Measurements from ENCODE around the gene CCL3. TPM values are rescaled to one million over a fixed set of nuclear protein-coding genes. Genes with fewer than 3 reads are reported as not detected.
"Not testable (repeated sequence)": the region's sequence is repeated elsewhere in the genome, so short reads cannot be mapped to it uniquely, and the experiment has no call there.

The CCL3 gene
- total RNA-seq, 2 experiments from 2014 or later, result 230 to 253 TPM

DNA sequence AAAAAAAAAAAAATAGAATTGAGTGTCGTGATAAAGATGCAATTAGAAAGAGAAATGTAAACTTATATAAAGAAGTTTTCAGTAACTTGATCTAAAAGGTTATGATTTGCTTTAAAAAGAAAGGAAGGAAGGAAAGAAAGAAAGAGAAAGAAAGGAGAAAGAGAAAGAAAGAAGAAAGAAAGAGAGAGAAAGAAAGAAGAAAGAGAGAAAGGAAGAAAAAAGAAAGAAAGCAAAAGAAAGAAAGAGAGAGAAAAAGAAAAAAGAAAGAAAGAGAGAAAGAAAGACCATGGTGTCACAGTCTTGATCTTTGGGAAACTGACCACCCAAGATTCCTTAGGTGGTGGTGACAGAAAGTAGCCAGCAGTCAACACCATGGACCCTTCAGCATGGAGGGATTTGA is 4.3 kb upstream of the CCL3 start:
- H3K4me3 Mint-ChIP-seq, result no peak overlapping the region
- H3K36me3 Mint-ChIP-seq (ENCODE audit: low read depth), result peaks cover 2% of the 10 kb centered on the region
- TF ChIP-seq, protein P1, sequence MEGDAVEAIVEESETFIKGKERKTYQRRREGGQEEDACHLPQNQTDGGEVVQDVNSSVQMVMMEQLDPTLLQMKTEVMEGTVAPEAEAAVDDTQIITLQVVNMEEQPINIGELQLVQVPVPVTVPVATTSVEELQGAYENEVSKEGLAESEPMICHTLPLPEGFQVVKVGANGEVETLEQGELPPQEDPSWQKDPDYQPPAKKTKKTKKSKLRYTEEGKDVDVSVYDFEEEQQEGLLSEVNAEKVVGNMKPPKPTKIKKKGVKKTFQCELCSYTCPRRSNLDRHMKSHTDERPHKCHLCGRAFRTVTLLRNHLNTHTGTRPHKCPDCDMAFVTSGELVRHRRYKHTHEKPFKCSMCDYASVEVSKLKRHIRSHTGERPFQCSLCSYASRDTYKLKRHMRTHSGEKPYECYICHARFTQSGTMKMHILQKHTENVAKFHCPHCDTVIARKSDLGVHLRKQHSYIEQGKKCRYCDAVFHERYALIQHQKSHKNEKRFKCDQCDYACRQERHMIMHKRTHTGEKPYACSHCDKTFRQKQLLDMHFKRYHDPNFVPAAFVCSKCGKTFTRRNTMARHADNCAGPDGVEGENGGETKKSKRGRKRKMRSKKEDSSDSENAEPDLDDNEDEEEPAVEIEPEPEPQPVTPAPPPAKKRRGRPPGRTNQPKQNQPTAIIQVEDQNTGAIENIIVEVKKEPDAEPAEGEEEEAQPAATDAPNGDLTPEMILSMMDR (IDR thresholded peaks at IDR 0.05), result no peak
- POLR2A ChIA-PET, result no interaction called here
- peak overlapping the region; percentile 22 for H3K27ac Mint-ChIP-seq
- H3K9me3 Mint-ChIP-seq, result no peaks in the 10 kb centered on the region
- H3K4me1 Mint-ChIP-seq (ENCODE audit: low read depth), result peaks cover 56% of the 10 kb centered on the region
- intact Hi-C loops (cut with micrococcal nuclease), result loop anchor here (10.0 kb wide), 2 partner anchors 101 to 199 kb away; partner anchors contain the start of genes CCL3L1 and CCL3L3
- ATAC-seq (no peak), DNase-seq (no peak)
- CTCF ChIA-PET, result no interaction called here
- H3K27me3 Mint-ChIP-seq, result peaks cover 8% of the 10 kb centered on the region

DNA sequence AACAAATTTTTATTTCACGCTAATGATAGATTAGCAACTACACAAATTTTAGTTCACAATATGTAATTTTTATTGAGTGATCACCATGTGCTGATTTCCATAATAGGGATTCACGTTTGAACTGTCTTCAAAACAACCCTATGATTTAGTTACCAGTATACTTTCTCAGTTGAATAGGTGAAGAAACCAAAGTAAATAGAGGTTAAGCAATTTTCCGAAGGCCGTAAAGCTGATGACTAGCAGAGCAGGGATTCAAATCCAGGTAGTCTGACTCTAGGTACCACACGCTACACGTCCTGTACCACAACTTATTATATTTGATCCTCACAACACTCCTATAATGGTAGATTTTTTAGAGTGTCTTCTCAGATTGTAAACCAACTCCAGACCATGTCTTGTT is 2.8 kb upstream of the CCL3 start:
- H3K36me3 Mint-ChIP-seq (ENCODE audit: low read depth); ATAC-seq; DNase-seq; H3K9me3 Mint-ChIP-seq; H3K27me3 Mint-ChIP-seq; H3K4me3 Mint-ChIP-seq: not testable (repeated sequence)
- Mint-ChIP-seq H3K4me1 (ENCODE audit: low read depth) (peaks cover 63% of the 10 kb centered on the region), H3K27ac (peak overlapping the region; percentile 87)
- ChIA-PET POLR2A (interaction anchor here (0.8 to 5.7 kb wide), 3 partner anchors 12 to 20 kb away, joined by 3 to 64 read pairs (median 4); partner anchors contain the start of gene CCL4), CTCF (interaction anchor here (1.1 to 1.6 kb wide), 2 partner anchors 20 to 34 kb away, joined by 3 to 11 read pairs; no protein-coding TSS in a partner anchor)
- intact Hi-C loops (cut with micrococcal nuclease), result loop anchor here (10.0 kb wide), 2 partner anchors 102 to 198 kb away; partner anchors contain the start of genes CCL3L1 and CCL3L3

GRCh38 chr17:36092230-36092629 is 2.3 kb upstream of the CCL3 start:
- H3K27ac Mint-ChIP-seq, result peak overlapping the region; percentile 87

DNA sequence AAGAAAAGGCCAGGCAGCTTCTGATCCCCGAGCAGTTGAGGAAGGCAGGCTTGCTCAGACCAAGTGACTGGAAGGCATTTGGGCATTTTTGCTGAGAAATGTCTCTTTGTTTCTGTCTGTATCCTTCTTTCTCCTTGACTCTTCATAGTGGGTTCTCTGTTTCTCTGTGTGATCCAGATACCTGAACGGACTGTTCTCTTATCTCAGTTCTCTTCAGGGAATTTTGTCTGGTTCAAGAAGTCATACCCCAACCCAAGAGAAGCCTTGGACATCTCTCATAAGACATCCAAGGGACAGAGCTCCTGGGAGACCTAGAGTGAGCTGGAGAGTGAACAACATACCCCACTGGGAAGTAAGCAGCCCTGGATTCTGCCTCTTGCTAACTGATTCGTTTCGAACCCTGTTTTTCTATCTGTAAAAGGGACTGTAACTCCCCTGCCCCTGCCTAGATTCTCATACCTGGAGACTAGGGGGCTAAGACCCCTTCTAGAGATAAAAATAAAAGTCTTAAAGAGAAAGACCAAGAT is 541 bp downstream of the CCL3 start:
- TF ChIP-seq, protein P1 (IDR thresholded peaks at IDR 0.05), result no peak
- peaks cover 67% of the 10 kb centered on the region for H3K4me1 Mint-ChIP-seq (ENCODE audit: low read depth)
- DNase-seq, result no peak
- H3K27ac Mint-ChIP-seq, result peak overlapping the region; percentile 95
- CTCF ChIA-PET, result interaction anchor here (0.5 to 3.0 kb wide), 3 partner anchors 16 to 22 kb away, joined by 3 to 32 read pairs (median 5); no protein-coding TSS in a partner anchor
- no peaks in the 10 kb centered on the region for H3K9me3 Mint-ChIP-seq
- intact Hi-C loops (cut with micrococcal nuclease), result no loop called here
- peaks cover 7% of the 10 kb centered on the region for H3K36me3 Mint-ChIP-seq (ENCODE audit: low read depth)
- POLR2A ChIA-PET, result interaction anchor here (1.1 to 5.7 kb wide), 8 partner anchors 16 to 209 kb away, joined by 3 to 64 read pairs (median 7); partner anchors contain the start of genes CCL4 and CCL5
- peak overlapping the region; percentile 70 for H3K4me3 Mint-ChIP-seq
- peaks cover 2% of the 10 kb centered on the region for H3K27me3 Mint-ChIP-seq
- ATAC-seq, result no peak

More at GRCh38 chr17:36092230-36092629, 2.3 kb upstream of the CCL3 start:
- Mint-ChIP-seq H3K4me3 (peak overlapping the region; percentile 31), H3K9me3 (no peaks in the 10 kb centered on the region), H3K4me1 (ENCODE audit: low read depth) (peaks cover 63% of the 10 kb centered on the region), H3K27me3 (peaks cover 7% of the 10 kb centered on the region), H3K36me3 (ENCODE audit: low read depth) (peaks cover 7% of the 10 kb centered on the region)
- TF ChIP-seq, protein P1 (IDR thresholded peaks at IDR 0.05), result no peak
- CTCF ChIA-PET, result interaction anchor here (1.0 to 1.6 kb wide), 3 partner anchors 18 to 35 kb away, joined by 3 to 11 read pairs (median 4); no protein-coding TSS in a partner anchor
- DNase-seq, result peak; percentile 77
- intact Hi-C loops (cut with micrococcal nuclease), result loop anchor here (10.0 kb wide), 2 partner anchors 103 to 197 kb away; partner anchors contain the start of genes CCL3L1 and CCL3L3
- peak; percentile 68 for ATAC-seq
- POLR2A ChIA-PET, result interaction anchor here (0.6 to 5.7 kb wide), 3 partner anchors 13 to 19 kb away, joined by 3 to 64 read pairs (median 4); partner anchors contain the start of gene CCL4

DNA sequence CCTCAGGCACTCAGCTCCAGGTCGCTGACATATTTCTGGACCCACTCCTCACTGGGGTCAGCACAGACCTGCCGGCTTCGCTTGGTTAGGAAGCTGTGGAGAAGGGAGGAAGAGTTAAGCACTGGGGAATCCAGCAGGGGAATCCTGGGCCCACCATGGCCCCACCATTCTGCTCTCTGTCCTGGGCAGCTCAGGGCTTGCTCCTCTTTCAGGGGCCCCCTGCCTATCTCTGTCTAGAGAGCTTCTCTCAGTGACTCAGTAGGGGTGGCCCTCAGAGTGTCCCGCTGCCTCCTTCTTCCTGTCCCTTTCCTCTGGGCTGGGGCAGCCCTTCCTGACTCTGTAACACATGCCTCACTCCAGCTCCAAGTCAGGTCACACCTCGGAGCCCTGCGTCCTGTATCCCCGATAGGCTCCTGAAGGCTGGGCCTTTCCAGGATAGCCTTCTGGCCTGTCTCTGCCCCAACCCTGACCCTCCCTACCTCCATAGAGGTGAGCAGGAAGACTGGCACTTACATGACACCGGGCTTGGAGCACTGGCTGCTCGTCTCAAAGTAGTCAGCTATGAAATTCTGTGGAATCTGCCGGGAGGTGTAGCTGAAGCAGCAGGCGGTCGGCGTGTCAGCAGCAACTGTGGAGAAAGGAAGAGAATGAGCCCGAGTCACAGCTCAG is 1.1 kb downstream of the CCL3 start:
- DNase-seq (peak; percentile 26), ATAC-seq (no peak)
- ChIA-PET POLR2A (interaction anchor here (1.0 to 5.7 kb wide), 7 partner anchors 10 to 208 kb away, joined by 3 to 64 read pairs (median 7); partner anchors contain the start of genes CCL4 and CCL5), CTCF (interaction anchor here (0.5 to 3.0 kb wide), 3 partner anchors 16 to 22 kb away, joined by 3 to 32 read pairs (median 5); no protein-coding TSS in a partner anchor)
- Mint-ChIP-seq H3K4me1 (ENCODE audit: low read depth) (peaks cover 73% of the 10 kb centered on the region), H3K9me3 (no peaks in the 10 kb centered on the region), H3K27me3 (peaks cover 2% of the 10 kb centered on the region), H3K36me3 (ENCODE audit: low read depth) (peaks cover 7% of the 10 kb centered on the region), H3K4me3 (peak overlapping the region; percentile 70), H3K27ac (peak overlapping the region; percentile 95)
- TF ChIP-seq, protein P1 (IDR thresholded peaks at IDR 0.05), result no peak
- intact Hi-C loops (cut with micrococcal nuclease), result no loop called here

DNA sequence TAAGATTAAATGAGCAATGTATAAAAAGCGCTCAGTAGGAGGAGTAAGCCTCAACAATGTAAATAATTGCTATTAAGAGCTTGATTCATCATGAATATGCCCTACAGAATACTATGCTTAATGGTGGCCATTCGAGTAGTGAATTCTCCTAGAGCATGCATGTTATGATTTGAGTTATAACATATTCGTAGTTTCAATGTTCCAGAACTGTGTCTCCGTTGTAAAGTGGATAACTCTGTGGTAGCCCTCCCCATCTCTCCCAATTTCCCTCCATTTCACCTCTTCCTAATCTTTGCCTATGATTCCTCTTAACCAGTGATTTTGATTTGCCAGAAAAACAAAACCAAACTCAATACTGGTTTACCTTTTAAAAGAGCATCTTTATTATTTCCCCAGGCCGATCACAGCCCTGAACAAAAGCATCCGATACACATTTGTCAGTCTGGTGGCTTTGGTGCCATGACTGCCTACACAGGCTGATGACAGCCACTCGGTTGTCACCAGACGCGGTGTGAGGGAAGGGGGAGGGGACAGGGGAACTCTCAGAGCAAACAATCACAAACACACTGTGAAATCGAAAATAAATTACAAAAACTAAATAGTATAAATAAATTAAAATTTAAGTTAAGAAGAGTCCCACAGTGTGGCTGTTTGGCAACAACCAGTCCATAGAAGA is 1.9 kb downstream of the CCL3 start:
- intact Hi-C loops (cut with micrococcal nuclease); H3K9me3 Mint-ChIP-seq; H3K27me3 Mint-ChIP-seq; H3K36me3 Mint-ChIP-seq (ENCODE audit: low read depth); ATAC-seq: not testable (repeated sequence)
- ChIA-PET POLR2A (interaction anchor here (1.0 to 5.7 kb wide), 7 partner anchors 10 to 191 kb away, joined by 3 to 64 read pairs (median 7); partner anchors contain the start of gene CCL4), CTCF (interaction anchor here (1.9 to 3.0 kb wide), 2 partner anchors 15 to 21 kb away, joined by 5 to 32 read pairs; no protein-coding TSS in a partner anchor)
- peak overlapping the region; percentile 95 for H3K27ac Mint-ChIP-seq
- peak; percentile 45 for DNase-seq
- peak overlapping the region; percentile 70 for H3K4me3 Mint-ChIP-seq
- H3K4me1 Mint-ChIP-seq (ENCODE audit: low read depth), result peaks cover 74% of the 10 kb centered on the region

- H3K27ac Mint-ChIP-seq; H3K36me3 Mint-ChIP-seq (ENCODE audit: low read depth); intact Hi-C loops (cut with micrococcal nuclease); DNase-seq; H3K27me3 Mint-ChIP-seq; H3K9me3 Mint-ChIP-seq; ATAC-seq: not testable (repeated sequence)
- ChIA-PET CTCF (interaction anchor here (2.4 kb wide), 1 partner anchor 15 kb away, joined by 14 read pairs; no protein-coding TSS in a partner anchor), POLR2A (interaction anchor here (2.1 kb wide), 1 partner anchor 16 kb away, joined by 7 read pairs; no protein-coding TSS in a partner anchor)
- H3K4me1 Mint-ChIP-seq (ENCODE audit: low read depth), result peaks cover 73% of the 10 kb centered on the region
- H3K4me3 Mint-ChIP-seq, result peak overlapping the region; percentile 37
Measured at GRCh38 chr17:36087471-36087870, 2.5 kb downstream of the CCL3 start.
